Astrocyte (in vitro differentiated cells and primary cell): ENCODE data around the gene TMEM132C. TPM values are rescaled to one million over a fixed set of nuclear protein-coding genes. Genes with fewer than 3 reads are reported as not detected.

Experiments
- DNase-seq: peaks from one replicate; pipeline ENCODE4 v3.0.0-alpha.2; 2010; ENCODE audit warnings: low read depth
- FAIRE-seq: peaks from 2 replicates; lab custom pipeline; 2011; peaks lifted over from hg19 to GRCh38; lab: Jason Lieb, UNC
- H2AFZ ChIP-seq: 2 replicates; pipeline ENCODE4 v1.6.0; 2012; ENCODE audit warnings: low read depth, low read length, inconsistent platforms
- H3K27ac ChIP-seq: 2 replicates; pipeline ENCODE4 v1.5.1; 2011; ENCODE audit warnings: low read depth, low read length, inconsistent platforms
- H3K27me3 ChIP-seq: 2 replicates; pipeline ENCODE4 v1.6.0; 2011; ENCODE audit warnings: low read length, inconsistent platforms; ENCODE audit not compliant: insufficient read depth
- H3K36me3 ChIP-seq: 2 replicates; pipeline ENCODE4 v1.5.1; 2011; ENCODE audit warnings: low read length, inconsistent platforms; ENCODE audit not compliant: insufficient read depth
- H3K4me1 ChIP-seq: 2 replicates; pipeline ENCODE4 v1.5.1; 2011; ENCODE audit warnings: low read length, inconsistent platforms; ENCODE audit not compliant: insufficient read depth
- H3K4me2 ChIP-seq: 2 replicates; pipeline ENCODE4 v1.6.0; 2012; ENCODE audit warnings: low read length, inconsistent platforms
- H3K4me3 ChIP-seq: 2 replicates; pipeline ENCODE4 v1.5.1; 2011; ENCODE audit warnings: low read depth, mild to moderate bottlenecking, low read length, inconsistent platforms; ENCODE audit not compliant: insufficient read depth
- H3K79me2 ChIP-seq: 2 replicates; pipeline ENCODE4 v1.6.0; 2012; ENCODE audit warnings: mild to moderate bottlenecking, low read length, inconsistent platforms; ENCODE audit not compliant: insufficient read depth
- H3K9ac ChIP-seq: 2 replicates; pipeline ENCODE4 v1.6.0; 2012; ENCODE audit warnings: mild to moderate bottlenecking, low read length, inconsistent platforms
- H3K9me3 ChIP-seq: 2 replicates; pipeline ENCODE4 v1.5.1; 2012; ENCODE audit warnings: low read depth, mild to moderate bottlenecking, low read length, inconsistent platforms; ENCODE audit not compliant: insufficient read depth
- H4K20me1 ChIP-seq: 2 replicates; pipeline ENCODE4 v1.6.0; 2012; ENCODE audit warnings: low read length, inconsistent platforms; ENCODE audit not compliant: insufficient read depth
- H3K27ac Mint-ChIP-seq: one replicate; pipeline ENCODE4 v1.8.0; 2021; ENCODE audit warnings: mild to moderate bottlenecking, mixed read lengths; ENCODE audit not compliant: unreplicated experiment
- H3K27me3 Mint-ChIP-seq: one replicate; pipeline ENCODE4 v1.8.0; 2021; ENCODE audit warnings: low read depth, mixed read lengths; ENCODE audit not compliant: unreplicated experiment
- H3K36me3 Mint-ChIP-seq: one replicate; pipeline ENCODE4 v1.8.0; 2021; ENCODE audit warnings: low read depth, mixed read lengths; ENCODE audit not compliant: unreplicated experiment
- H3K4me1 Mint-ChIP-seq: one replicate; pipeline ENCODE4 v1.8.0; 2021; ENCODE audit warnings: low read depth, mixed read lengths; ENCODE audit not compliant: unreplicated experiment
- H3K4me3 Mint-ChIP-seq: one replicate; pipeline ENCODE4 v1.8.0; 2021; ENCODE audit warnings: mild to moderate bottlenecking, moderate library complexity, mixed read lengths; ENCODE audit not compliant: unreplicated experiment
- H3K9me3 Mint-ChIP-seq: one replicate; pipeline ENCODE4 v1.8.0; 2021; ENCODE audit warnings: mild to moderate bottlenecking, mixed read lengths; ENCODE audit not compliant: unreplicated experiment
- EZH2 ChIP-seq: IDR thresholded peaks from 2 replicates; pipeline ENCODE4 v1.6.1; 2012; ENCODE audit warnings: mild to moderate bottlenecking, low read length, inconsistent platforms; ENCODE audit not compliant: insufficient read depth
- total RNA-seq: library from RNA; stranded (reverse); gene quantifications from 2 replicates; pipeline ENCODE4 v1.2.1, GENCODE V29; 2021
- TF ChIP-seq, protein P1 (sequence below): IDR thresholded peaks from 2 replicates; pipeline ENCODE4 v1.5.1; 2011; ENCODE audit warnings: low read depth, mild to moderate bottlenecking, inconsistent platforms, low read length, moderate library complexity; ENCODE audit not compliant: insufficient read depth

The TMEM132C gene
- total RNA-seq, 1 donor from 2014 or later = not detected

DNA sequence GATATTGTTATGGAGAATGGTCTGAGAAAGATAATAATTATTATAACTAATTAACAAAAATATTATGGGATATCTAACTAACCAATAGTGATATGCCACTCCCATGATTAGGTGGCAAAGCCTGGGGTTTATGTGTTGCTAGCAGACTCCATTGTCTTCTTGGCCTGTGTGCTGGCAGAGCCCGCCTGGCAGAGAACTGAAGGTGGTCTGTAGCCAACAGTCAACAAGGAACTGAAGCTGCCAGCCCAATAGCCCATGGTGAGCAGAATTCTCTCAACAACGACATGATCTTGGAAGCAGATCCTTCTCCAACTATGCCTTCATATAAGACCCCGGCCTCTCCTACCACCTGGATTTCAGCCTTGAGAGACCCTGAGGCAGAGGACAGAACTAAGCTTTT is 298.0 kb downstream of the TMEM132C start:
- no peak overlapping the region for H3K4me3 Mint-ChIP-seq
- H3K27ac ChIP-seq = no peak overlapping the region
- H4K20me1 ChIP-seq = no peaks in the 10 kb centered on the region
- no peak overlapping the region for H3K27ac Mint-ChIP-seq
- no peaks in the 10 kb centered on the region for H3K79me2 ChIP-seq
- no peaks in the 10 kb centered on the region for H3K27me3 ChIP-seq
- H3K4me3 ChIP-seq = no peak overlapping the region
- FAIRE-seq = no peak
- H3K4me2 ChIP-seq = no peak overlapping the region
- H3K4me1 Mint-ChIP-seq = no peaks in the 10 kb centered on the region
- H3K9ac ChIP-seq = no peak overlapping the region
- TF ChIP-seq EZH2 = no peak
- TF ChIP-seq, protein P1, sequence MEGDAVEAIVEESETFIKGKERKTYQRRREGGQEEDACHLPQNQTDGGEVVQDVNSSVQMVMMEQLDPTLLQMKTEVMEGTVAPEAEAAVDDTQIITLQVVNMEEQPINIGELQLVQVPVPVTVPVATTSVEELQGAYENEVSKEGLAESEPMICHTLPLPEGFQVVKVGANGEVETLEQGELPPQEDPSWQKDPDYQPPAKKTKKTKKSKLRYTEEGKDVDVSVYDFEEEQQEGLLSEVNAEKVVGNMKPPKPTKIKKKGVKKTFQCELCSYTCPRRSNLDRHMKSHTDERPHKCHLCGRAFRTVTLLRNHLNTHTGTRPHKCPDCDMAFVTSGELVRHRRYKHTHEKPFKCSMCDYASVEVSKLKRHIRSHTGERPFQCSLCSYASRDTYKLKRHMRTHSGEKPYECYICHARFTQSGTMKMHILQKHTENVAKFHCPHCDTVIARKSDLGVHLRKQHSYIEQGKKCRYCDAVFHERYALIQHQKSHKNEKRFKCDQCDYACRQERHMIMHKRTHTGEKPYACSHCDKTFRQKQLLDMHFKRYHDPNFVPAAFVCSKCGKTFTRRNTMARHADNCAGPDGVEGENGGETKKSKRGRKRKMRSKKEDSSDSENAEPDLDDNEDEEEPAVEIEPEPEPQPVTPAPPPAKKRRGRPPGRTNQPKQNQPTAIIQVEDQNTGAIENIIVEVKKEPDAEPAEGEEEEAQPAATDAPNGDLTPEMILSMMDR = no peak
- H3K36me3 Mint-ChIP-seq = no peaks in the 10 kb centered on the region
- H3K36me3 ChIP-seq = no peaks in the 10 kb centered on the region
- DNase-seq = no peak
- H3K27me3 Mint-ChIP-seq = no peaks in the 10 kb centered on the region
- H3K9me3 ChIP-seq = peaks cover 10% of the 10 kb centered on the region
- H2AFZ ChIP-seq = no peak overlapping the region
- no peaks in the 10 kb centered on the region for H3K4me1 ChIP-seq
- peaks cover 13% of the 10 kb centered on the region for H3K9me3 Mint-ChIP-seq

- no peak for FAIRE-seq
- H3K4me2 ChIP-seq = no peak overlapping the region
These were observed 300.8 kb downstream of the TMEM132C start for GRCh38 chr12:128567730-128568129.

More at GRCh38 chr12:128567730-128568129, 300.8 kb downstream of the TMEM132C start:
- H3K36me3 ChIP-seq = no peaks in the 10 kb centered on the region
- no peak overlapping the region for H2AFZ ChIP-seq
- TF ChIP-seq, protein P1 = no peak
- no peak for TF ChIP-seq EZH2
- no peak overlapping the region for H3K4me3 Mint-ChIP-seq
- no peaks in the 10 kb centered on the region for H3K27me3 ChIP-seq
- H3K36me3 Mint-ChIP-seq = no peaks in the 10 kb centered on the region
- H3K4me1 Mint-ChIP-seq = no peaks in the 10 kb centered on the region
- H4K20me1 ChIP-seq = no peaks in the 10 kb centered on the region
- no peaks in the 10 kb centered on the region for H3K27me3 Mint-ChIP-seq
- peaks cover 3% of the 10 kb centered on the region for H3K9me3 Mint-ChIP-seq
- H3K27ac ChIP-seq = no peak overlapping the region
- no peaks in the 10 kb centered on the region for H3K79me2 ChIP-seq
- no peak overlapping the region for H3K4me3 ChIP-seq
- DNase-seq = no peak
- no peak overlapping the region for H3K27ac Mint-ChIP-seq
- no peaks in the 10 kb centered on the region for H3K4me1 ChIP-seq
- H3K9ac ChIP-seq = no peak overlapping the region
- peaks cover 13% of the 10 kb centered on the region for H3K9me3 ChIP-seq
